RWPE2 (cell line): ENCODE data around the gene CEP128.

Experiments
- ATAC-seq: fragments of 200-7000 bp; cut with Tn5 transposase; 3 replicates; pipeline ENCODE4 v1.9.1; 2021; ENCODE audit warnings: low read depth
- DNase-seq: peaks from one replicate; pipeline ENCODE4 v3.0.0-alpha.2; 2020; ENCODE audit warnings: low spot score
- H3K27ac ChIP-seq: fragments of 450-650 bp; 2 replicates; pipeline ENCODE4 v1.5.1; 2017; ENCODE audit warnings: mild to moderate bottlenecking; ENCODE audit not compliant: poor library complexity, severe bottlenecking
- H3K27me3 ChIP-seq: fragments of 250-450 bp; sonication (Bioruptor Pico); 2 replicates; pipeline ENCODE4 v1.5.1; 2021; ENCODE audit warnings: mild to moderate bottlenecking, moderate library complexity; ENCODE audit not compliant: insufficient read depth, poor library complexity, severe bottlenecking
- H3K36me3 ChIP-seq: fragments of 250-450 bp; sonication (Bioruptor Pico); 2 replicates; pipeline ENCODE4 v1.5.1; 2020; ENCODE audit warnings: low read depth, mild to moderate bottlenecking, moderate library complexity
- H3K4me1 ChIP-seq: fragments of 250-450 bp; sonication (Bioruptor Pico); 2 replicates; pipeline ENCODE4 v1.5.1; 2021; ENCODE audit warnings: mild to moderate bottlenecking, moderate library complexity; ENCODE audit not compliant: insufficient read depth, poor library complexity, severe bottlenecking
- H3K4me3 ChIP-seq: fragments of 250-450 bp; sonication (Bioruptor Pico); 2 replicates; pipeline ENCODE4 v1.5.1; 2021; ENCODE audit warnings: mild to moderate bottlenecking, moderate library complexity; ENCODE audit not compliant: severe bottlenecking
- H3K9me3 ChIP-seq: fragments of 250-450 bp; sonication (Bioruptor Pico); 2 replicates; pipeline ENCODE4 v1.5.1; 2021; ENCODE audit warnings: mild to moderate bottlenecking, moderate library complexity; ENCODE audit not compliant: severe bottlenecking
- TF ChIP-seq, protein P1 (sequence below): fragments of 450-650 bp; IDR thresholded peaks from one replicate; pipeline ENCODE4 v1.5.1; 2017; ENCODE audit warnings: mild to moderate bottlenecking, moderate library complexity; ENCODE audit not compliant: poor library complexity, severe bottlenecking

The CEP128 gene

DNA sequence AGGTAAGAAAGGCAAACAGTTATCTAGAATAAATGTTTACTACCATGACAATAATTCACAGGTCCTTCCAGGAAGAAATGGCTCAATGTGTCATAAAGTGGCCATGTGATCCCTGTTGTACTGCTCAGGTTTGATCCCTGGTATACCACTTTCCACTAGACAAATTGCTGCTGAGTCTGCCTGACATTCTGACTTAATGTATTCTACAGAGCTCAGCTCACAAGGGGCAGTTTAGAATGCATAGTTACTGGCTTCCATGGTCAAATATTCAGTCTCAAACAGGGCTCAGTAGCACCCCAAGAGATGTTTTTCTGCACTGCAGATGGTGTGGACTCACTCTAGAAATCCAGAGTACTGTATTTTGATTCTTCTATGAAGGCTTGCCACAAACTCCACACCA, 35.7 kb upstream of the CEP128 start:
- no peak for DNase-seq
- TF ChIP-seq, protein P1, sequence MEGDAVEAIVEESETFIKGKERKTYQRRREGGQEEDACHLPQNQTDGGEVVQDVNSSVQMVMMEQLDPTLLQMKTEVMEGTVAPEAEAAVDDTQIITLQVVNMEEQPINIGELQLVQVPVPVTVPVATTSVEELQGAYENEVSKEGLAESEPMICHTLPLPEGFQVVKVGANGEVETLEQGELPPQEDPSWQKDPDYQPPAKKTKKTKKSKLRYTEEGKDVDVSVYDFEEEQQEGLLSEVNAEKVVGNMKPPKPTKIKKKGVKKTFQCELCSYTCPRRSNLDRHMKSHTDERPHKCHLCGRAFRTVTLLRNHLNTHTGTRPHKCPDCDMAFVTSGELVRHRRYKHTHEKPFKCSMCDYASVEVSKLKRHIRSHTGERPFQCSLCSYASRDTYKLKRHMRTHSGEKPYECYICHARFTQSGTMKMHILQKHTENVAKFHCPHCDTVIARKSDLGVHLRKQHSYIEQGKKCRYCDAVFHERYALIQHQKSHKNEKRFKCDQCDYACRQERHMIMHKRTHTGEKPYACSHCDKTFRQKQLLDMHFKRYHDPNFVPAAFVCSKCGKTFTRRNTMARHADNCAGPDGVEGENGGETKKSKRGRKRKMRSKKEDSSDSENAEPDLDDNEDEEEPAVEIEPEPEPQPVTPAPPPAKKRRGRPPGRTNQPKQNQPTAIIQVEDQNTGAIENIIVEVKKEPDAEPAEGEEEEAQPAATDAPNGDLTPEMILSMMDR: no peak
- Histone ChIP-seq H3K4me1 (no peaks in the 10 kb centered on the region), H3K4me3 (no peak overlapping the region), H3K36me3 (no peaks in the 10 kb centered on the region), H3K27ac (no peak overlapping the region), H3K9me3 (no peaks in the 10 kb centered on the region), H3K27me3 (peaks cover 33% of the 10 kb centered on the region)
- 0 out of 3 replicates have a peak, but pooled peaks have one; percentile 26 for ATAC-seq

DNA sequence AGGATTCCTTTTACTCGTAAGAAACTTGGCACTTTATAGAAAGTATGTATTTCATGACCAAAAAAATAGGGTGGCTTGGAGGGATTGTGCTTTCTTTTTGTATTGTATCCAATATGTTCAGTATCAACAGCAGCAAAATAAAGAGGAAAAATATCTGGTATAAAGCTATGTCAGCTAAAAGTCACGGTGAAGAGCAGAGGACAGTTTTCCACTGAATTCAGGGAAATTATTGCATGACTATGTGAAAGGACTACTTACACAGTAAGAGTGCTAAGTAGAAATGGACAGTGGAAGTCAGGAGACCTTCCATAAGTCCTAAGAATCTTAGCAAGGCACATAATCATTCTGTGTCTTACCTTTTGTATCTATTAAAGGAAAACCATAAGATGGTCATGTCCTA, 33.1 kb upstream of the CEP128 start:
- peaks cover 27% of the 10 kb centered on the region for H3K27me3 ChIP-seq
- DNase-seq: no peak

DNA sequence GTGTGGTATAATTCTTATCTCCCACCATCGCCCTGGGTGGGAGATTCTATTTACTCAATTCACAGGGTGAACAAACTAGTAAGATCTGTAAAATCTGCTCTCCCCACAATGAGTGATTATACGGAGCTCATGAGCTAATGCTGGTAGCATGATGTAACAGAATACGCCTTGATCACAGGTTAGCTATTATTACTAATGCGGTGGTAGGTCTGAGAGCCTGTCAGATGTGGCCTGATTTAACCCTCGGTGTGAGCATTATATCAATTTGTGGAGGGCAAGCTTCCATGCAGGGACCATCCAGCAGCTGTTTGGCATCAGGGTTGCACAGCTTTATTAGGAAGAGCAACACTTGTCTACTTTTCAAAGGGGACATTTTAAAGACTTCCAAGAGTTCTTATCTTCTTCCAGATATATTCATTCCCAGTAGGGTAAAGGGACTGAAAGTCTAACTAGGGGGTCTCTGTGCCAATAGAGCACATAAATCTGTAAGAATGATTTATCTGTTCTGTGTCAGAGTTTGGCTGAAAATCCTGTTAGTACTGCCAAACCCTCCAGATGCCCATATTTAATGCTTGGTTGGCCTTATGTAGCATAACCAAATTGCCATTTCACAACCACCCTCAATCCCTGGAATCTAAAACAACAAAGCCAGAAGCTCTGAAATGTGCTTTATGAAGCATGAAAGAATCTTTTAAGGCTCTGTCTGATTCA, 32.5 kb upstream of the CEP128 start:
- Histone ChIP-seq H3K4me3 (no peak overlapping the region), H3K27me3 (peaks cover 27% of the 10 kb centered on the region), H3K9me3 (no peaks in the 10 kb centered on the region), H3K4me1 (no peaks in the 10 kb centered on the region), H3K36me3 (no peaks in the 10 kb centered on the region), H3K27ac (no peak overlapping the region)
- DNase-seq (no peak), ATAC-seq (peak; percentile 17; the same call in 1 of the 3 replicates)
- TF ChIP-seq, protein P1: no peak

More for the DNA sequence above, 33.1 kb upstream of the CEP128 start:
- no peak overlapping the region for H3K27ac ChIP-seq
- H3K9me3 ChIP-seq: no peaks in the 10 kb centered on the region
- TF ChIP-seq, protein P1: no peak
- no peaks in the 10 kb centered on the region for H3K4me1 ChIP-seq
- no peak for ATAC-seq
- no peaks in the 10 kb centered on the region for H3K36me3 ChIP-seq
- no peak overlapping the region for H3K4me3 ChIP-seq

DNA sequence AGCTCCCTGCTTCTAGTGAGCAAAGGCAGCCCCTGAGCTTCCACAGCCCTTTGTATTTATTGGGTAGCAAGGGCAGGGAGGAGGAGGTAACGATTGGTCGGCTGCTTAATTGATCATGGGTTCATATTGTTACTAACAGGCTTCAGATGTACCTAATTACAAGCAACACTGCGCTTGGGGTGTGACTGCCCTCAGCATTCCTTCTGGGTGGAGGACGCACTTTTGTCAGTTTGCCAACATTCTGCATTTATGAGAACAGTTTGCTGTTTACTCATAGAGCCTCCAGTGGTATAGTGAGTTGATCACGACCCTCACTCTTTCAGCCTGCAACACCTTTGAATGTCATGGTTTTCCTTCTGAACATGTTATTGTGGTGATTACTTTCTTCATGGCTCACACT, 23.5 kb upstream of the CEP128 start:
- no peaks in the 10 kb centered on the region for H3K9me3 ChIP-seq
- H3K27me3 ChIP-seq: no peaks in the 10 kb centered on the region
- TF ChIP-seq, protein P1: no peak
- no peak overlapping the region for H3K4me3 ChIP-seq
- no peaks in the 10 kb centered on the region for H3K4me1 ChIP-seq
- H3K27ac ChIP-seq: no peak overlapping the region
- ATAC-seq: no peak
- DNase-seq: no peak
- no peaks in the 10 kb centered on the region for H3K36me3 ChIP-seq

DNA sequence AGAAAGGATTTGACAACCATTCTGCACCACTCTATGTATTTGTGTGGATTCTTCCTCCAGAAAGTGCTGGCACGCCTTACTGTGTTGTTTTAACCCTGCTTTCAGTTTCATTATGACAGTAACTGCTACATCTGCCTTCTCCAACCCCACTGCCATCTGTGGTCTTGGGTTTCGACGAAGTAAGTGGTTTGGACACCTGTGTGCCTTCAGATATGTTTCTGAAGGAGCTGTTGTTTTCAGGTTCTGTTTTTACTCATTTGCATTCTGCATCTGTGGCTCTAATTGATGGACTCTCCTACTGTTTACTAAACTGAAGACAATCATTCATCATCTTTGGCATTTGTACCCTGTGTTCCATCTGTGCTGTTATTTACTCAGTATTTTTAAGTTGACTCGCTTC, 18.0 kb upstream of the CEP128 start:
- no peak for ATAC-seq

More for the DNA sequence above, 18.0 kb upstream of the CEP128 start:
- Histone ChIP-seq H3K9me3 (no peaks in the 10 kb centered on the region), H3K4me3 (no peak overlapping the region), H3K4me1 (no peaks in the 10 kb centered on the region), H3K36me3 (no peaks in the 10 kb centered on the region), H3K27me3 (peaks cover 10% of the 10 kb centered on the region), H3K27ac (no peak overlapping the region)
- TF ChIP-seq, protein P1: no peak
- no peak for DNase-seq
